Stimulated activated CD4-positive, alpha-beta T cell treated with anti-CD3 and anti-CD28 coated beads, Interleukin-4, amount 100 ng/mL, for 4 hours (primary cell): Measurements from ENCODE around the gene AHRR.
"Not testable (repeated sequence)": the region's sequence is repeated elsewhere in the genome, so short reads cannot be mapped to it uniquely, and the experiment has no call there.

ENCODE experiments used
- DNase-seq, 2 experiments: peaks; one replicate each; pipeline ENCODE4 v3.0.0-alpha.2; 2020

Gene AHRR

DNA sequence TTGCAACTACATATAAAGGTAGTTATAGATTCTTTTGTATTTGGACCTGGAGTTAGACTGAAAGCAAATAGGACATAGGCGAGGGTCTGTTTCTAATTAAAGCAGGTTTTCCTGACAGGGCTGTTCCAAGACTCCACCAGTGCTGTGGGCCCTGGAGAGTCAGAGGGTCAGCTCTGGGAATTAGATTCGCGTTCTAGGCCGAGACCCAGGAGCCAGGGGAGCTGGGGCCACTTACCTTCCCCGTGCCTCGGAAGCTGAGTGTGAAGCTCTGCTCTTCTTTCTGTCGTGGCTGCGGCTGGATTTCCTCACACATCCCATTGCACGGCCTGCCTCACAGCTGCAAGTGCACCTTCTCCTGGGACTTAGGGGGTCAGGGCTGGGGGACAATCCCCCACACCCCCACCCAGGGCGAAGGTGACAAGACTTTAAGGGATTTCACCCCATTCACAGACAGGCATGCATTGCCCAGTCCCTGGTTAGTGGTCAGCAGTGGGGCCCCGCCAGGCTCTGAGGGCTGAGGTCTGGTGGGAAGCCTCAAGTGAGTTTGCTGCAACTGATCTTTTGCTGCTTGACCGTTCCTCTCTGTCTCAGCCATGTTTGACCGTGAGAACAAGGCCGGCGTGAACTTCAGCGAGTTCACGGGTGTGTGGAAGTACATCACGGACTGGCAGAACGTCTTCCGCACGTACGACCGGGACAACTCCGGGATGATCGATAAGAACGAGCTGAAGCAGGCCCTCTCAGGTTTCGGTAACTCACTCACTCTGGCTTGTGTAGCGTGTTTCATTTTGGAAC is 15.3 kb upstream of the AHRR start:
- DNase-seq = no peak

DNA sequence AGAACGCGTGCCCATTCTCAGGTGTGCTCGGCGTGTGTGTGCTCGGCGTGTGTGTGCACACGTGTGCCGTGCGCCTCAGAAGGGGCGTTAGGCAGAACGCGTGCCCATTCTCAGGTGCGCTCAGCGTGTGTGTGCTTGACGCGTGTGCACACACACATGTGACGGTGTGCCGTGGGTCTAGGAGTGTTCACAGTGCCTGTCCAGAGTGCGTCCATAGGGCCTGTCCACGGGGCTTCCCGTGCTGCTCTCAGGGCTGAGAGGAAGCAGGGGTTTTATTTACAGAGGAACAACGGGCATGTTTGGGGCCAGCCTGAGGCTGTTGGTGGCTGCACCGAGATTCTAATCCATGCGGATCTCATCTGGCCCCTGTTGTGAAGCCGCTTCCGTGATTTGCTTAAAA is 14.2 kb upstream of the AHRR start:
- DNase-seq = no peak

DNA sequence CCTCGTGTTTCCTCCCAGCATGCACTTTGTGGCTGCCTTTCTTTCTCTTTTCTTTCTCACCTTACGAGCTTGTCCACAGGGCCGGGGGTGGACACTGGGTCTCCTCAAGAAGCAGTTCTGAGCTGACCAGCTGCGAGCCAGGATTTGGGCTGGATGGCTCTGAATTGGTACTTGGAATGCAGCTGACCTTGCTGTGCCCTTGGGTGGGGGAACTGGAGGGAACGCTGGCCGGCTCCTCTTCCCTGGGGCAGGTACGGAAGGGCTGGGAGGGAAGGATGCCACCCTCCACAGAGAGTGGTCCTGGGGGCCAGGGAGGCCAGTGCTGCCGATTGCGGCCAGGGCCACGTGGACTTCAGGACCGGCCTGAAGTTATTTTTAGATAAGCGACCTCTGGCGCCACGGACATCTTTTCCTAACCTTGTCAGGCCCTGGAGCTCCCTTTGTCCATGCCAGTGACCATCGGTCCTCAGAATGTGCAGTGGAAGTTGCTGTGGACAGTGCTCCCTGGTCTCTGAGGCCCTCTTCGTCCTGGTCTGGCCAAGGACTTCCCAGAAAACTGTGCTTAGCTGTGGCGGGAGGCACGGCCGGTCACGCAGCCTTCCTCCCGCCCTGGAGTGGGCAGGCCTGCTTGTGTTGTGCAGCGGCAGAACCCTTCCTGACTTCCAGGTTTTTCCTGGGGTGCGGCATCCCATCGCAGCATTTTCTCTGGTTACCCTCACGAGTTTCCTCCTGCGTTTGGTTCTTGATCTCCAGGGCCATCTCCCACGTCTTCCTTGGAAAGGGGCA is 13.5 kb upstream of the AHRR start:
- DNase-seq = no peak

DNA sequence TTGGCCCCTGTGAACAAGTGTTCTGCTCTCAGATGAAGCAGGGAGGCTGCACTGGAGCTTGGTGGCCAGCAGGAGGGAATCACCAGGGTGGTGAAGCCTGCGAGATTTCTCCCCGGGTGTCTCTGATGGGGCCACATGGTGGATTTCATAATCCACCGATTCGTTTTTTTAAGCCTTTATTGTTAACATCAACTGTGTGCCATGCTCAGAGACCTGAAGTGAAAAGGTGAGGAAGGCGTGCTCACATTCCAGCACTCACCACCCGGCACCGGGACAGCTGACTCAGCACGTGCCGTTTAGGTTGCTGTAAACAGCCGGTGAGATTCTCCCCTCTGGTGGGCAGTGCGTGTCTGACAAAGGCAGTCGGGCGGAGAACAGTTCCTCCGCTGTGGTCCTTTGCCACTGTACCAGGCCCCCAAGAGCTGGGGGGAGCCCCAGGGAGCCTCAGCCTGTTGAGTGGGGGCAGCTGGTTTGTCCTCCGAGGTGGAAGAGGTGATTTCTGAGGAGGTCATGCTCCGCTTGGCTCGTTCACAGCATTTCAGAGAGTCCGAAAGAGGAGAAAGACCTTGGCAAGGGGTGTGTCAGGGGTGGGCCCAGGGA is 12.7 kb upstream of the AHRR start:
- DNase-seq = no peak

DNA sequence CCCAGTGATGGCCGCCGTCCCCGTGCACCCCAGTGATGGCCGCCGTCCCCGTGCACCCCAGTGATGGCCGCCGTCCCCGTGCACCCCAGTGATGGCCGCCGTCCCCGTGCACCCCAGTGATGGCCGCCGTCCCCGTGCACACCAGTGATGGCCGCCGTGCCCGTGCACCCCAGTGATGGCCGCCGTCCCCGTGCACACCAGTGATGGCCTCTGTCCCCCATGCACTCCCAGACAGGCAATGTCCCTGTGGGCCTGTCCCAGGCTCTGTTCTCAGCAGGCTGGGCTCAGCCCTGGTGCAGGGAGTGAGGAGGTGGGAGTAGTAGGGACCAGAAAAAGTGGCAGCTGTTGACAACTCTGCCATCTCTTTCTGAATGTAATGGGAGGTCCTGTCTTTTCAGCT is 11.7 kb upstream of the AHRR start:
- DNase-seq = not testable (repeated sequence)

DNA sequence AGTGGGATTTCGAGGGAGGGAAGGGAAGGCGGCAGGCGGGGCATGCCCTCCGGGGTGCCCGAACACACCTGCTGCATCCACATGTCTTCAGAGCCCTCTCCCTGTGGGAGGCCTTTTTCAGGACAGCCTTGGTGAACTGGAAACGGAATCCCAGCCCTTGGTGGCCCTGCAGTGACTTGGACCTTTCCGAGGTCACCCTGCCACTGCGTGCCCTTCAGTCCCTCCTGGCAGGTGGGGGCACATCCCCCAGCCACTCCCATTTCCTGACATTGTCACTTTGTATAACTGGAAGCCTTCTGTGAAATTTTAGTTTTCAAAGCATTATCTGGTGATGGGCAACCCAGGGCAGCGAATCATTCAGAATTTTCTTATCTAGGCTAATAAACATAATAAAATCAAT is 11.0 kb upstream of the AHRR start:
- no peak for DNase-seq

DNA sequence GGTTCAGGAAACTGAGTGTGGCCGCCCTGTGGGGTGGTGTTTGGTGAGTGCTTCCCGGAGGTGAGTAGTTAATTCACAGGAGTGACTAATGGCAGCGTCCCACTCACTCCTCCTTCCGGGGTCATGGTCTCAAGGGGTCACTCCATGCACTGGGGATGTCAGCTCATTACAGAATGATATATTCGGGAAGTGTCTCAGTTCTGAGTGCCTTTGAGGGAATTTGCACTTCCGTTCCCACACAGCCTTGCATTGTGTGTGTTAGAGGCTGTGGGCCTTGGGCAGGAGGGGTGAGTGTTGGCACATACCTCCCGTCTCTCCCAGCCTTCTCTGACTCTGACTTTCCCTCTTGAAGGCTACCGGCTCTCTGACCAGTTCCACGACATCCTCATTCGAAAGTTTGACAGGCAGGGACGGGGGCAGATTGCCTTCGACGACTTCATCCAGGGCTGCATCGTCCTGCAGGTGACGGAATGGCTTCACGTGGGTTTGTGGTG is 10.5 kb upstream of the AHRR start:
- no peak for DNase-seq

DNA sequence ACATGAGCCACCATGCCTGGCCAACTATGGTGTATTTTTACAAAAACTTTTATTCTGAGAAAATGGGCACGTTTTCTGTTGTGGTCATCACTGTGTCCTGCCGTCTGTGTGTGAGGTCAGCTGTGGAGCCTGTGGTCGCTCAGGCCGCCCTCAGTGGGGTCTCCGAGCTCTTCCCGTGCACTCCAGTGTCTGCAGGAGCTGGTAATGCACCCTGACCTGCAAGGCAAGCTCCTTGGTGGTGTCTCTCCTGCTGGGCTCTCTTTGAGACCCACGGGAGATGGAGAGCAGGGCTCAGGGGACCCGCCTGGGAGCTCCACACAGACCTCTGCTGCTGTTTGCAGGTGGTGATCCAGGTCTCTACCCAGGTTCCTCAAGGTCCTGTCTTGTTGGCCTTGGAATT is 9.6 kb upstream of the AHRR start:
- DNase-seq = no peak

DNA sequence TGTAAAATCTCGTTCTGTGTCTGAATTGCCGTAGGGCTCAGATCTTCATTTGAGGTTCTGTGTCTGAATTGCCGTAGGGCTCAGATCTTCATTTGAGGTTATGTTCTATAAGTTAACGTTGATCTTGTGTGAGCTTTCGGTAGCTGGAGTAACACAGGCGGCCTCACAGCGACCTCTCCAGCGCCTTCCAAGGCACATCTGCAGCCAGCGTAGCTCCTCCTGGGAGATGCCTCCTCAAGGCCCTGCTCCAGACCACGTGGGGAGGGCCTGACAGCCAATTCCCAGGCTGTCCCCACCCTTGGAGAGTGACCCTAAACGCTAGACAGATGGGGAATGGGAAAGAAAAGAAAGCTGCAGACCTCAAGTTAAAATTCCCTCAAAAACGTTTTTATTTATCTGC is 8.7 kb upstream of the AHRR start:
- DNase-seq = no peak

DNA sequence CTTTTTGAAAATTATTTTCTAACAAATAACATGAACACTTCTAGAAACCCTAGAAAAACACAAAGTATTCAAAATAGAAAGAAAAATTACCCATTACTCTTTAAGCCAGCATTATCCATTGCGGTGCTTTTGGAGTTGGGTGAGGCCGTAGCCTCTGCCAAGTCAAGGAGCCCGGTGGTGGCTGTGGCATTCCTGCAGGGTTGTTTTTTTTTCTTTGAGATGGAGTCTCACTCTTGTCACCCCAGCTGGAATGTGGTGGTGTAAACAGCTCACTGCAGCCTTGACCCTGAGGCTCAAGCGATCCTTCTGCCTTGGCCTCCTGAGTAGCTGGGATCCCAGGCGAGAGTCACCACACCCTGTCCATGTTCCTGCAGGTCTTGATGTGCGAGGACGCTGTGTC is 8.2 kb upstream of the AHRR start:
- DNase-seq = no peak

DNA sequence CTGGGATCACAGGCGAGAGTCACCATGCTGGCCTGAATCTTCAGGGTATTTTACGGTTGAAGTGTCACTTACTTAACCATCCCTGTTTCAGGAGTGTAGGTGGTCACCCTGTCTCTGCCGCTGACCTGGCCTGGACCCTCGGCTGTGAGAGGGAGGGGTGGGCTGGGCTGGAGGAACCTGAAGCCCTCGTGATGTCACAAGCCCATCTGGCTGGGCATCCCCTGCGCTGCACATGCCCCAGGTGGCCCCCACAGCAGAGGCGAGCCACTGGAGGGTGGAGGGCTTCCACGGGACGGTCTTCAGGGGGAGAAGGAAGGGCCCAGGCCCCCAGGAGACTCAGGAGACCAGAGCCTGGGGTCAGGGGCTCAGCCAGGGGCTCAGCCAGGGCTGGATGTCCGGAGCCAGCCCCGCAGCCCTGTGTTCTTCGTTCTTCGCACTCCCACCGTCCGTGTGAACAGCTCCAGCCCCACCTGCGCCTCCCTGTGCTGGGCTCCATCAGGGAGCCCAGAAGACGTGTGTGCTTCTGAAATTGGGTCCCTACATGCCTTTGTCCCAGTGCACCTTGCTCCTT is 7.6 kb upstream of the AHRR start:
- DNase-seq = no peak

DNA sequence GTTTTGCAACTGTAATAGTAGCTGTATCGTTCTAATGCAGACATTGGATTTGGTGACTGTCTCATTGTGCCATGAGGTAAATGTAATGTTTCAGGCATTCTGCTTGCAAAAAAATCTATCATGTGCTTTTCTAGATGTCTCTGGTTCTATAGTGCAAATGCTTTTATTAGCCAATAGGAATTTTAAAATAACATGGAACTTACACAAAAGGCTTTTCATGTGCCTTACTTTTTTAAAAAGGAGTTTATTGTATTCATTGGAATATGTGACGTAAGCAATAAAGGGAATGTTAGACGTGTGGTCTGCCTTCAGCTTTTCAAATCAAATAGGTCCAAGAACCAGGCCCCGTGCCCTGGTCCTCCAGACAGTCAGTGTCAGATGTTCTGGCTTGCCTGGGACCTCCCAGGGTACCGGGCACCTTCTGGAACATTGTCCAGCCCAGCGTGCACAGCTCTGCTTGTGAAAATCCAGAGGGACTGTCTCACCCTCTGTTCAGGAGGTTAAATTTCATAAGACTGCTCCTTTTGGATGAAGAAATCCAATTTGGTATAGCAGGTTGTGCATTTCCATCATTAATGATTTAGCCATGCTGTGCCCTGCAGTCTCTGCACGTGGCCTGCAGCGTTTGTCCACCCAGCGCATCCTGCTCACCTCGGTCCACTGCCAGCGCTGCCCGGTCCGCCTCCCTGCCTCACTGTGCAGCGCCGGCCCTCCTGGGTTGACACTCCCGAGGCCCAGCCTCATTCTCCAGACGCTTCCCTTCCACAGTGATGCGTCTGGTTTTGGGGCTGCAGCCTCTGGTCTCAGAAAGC is 6.6 kb upstream of the AHRR start:
- no peak for DNase-seq

DNA sequence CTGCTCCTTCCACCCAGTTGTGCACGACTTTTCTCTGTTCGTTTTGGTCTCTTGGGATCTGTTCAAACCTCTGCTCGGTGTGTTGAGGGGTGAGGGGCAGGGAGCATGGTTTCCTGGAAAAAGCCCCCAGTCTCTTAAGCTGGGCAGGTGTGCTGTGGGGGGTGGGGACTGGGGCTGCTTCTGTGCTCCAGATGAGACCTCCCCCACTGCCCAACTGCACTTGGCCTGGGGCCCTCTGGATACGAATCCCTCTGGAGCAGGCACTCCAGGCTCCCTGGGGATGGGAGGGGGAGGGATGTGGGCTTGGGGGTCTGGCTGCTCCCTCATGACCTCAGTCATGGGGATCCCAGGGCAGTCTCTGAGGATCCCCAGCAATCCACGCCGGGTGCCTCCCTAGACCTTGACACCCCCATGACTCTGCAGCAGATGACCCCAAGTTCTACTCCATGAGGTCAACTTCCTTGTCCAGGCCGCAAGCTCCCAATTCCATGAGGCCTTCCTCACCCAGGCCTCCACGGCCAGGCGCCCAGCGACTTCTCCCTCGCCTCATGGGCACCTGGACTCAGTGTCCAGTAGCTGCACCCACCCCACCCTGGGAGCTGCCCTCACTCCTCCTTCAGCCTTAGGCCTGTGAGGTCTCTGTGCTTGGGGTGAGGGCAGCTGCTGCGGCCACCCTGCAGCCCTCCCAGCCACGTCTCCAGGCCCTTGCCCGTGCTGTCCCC is 5.9 kb upstream of the AHRR start:
- DNase-seq = no peak

DNA sequence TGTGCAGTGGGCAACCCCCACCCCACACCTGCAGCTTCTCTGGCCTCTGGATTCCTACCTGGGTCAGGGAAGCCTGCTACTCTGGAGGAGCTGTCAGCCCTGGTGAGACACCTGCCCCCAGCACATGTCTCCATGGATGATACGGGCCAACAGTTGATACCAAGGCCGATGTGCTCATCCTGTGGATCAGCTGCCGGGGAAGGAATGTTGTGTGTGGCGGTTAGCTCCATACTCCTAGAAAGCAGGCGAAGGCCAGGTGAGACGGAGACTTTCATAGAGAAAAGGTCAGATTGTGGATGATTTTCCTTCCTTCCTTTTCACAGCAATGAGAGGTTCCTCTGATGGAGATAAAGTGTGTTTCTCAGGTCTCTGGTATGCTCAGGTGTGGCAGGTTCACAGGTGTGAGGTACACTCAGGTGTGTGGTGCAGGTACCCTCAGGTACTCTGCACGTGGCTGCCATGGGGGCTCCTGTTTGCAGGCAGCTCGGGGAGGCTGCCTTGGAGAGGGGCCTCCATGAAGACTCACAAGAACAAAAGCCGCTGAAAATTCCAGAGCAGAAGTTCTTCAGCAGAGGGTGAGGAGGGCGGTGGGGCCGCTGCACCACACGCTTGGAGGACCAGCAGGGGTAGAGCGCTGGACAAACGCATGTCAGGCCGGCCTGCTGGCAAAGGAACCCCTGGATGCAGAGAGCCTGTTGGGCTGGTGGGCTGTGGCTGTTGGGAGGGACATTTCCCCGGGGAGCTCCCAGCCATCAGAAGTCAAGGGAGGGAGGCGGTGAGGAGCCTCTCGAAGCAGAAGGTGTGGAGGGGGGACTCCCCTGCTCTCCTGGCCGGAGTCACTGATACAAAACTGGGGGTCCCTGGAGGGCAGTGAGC is 5.1 kb upstream of the AHRR start:
- no peak for DNase-seq

DNA sequence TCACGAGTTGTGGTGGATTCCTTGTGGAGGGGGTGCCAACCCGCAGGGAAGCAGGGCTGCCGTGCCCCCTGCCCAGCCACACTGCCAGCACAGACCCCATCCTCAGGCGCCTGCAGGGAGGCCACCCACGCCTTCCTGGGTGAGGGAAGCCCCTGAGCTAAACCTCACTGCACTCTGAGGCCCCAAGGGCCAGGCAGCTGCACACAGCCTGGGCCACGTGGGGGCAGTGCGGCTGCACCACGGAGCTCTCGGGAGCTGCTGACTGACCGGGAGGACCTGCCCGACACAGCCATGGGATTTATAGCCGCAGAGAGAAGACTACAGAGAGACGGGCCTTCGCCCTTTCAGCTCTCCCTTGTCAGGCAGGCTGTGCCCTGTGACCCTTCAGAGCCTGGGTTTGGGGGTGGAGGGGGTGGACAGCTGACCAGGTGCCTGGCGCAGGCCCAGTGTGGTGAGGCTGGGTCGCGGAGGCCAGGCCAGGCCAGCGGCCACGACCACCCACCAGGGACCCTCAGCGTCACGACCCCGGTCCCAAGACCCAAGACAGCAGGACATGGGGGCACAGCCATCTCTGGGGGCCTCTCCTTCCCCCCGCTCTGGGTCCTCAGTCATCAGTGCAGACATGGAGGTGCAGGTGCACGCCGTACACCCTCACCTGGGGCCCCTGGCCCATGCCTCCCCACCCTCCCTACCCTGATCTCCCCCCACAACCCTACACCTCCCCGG is 4.3 kb upstream of the AHRR start:
- peak; percentile 31 to 56 for DNase-seq

DNA sequence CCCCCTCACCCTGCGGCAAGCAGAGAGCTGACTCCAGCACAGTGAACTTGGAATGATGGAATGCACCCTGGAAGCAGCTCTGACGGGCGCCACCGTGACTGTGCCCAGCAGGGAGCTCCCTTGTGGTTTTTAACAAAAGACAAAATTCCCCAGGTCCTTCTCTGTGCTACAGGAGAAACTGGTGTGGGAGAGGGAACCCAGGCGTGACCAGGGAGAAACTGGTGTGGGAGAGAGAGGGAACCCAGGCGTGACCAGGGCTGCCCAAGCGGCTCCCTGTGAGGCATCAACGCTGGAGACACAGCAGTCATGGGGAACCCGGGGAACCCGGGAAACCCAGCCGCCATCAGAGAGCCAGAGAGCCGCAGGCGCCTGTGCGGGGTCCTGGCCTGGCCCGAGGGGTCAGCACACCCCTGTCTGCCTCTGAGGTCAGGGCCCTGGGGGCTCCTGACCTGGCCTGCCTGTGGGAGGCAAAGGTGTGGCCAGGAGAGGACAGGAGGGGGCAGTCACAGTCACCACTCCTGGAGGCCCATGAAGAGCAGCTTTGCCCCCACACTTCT is 3.1 kb upstream of the AHRR start:
- DNase-seq = no peak

DNA sequence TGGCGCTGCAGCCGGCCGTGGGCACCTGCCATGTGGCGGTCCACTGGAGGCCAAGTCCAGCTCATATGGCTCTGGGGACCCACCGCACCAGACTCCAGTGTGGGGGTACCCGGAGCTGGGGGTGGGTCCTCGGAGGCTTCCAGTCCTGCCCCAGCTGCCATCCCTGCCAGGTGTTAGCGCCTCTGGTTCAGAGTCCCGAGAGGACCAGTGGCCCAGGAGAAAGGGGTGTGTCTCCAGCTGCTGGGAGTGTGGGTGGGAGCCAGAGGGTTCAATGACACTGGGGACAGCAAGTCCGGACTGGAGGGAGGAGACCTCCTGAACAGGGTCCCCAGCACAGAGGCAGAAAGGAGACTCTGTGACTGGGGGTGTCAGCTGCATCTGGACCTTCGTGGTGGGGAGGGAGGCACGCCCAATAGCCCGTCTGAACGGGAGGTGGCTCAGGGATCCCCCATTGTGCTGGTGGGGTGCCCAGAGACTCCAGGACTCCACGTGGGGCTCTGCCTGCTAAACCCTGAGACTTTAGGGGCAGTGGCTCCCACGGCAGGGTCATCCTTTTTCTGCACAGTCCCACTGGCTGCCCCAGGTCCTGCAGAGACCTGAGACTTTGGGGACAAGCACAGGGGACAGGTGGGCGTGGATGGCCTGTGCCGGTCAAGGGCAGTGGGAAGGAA is 2.4 kb upstream of the AHRR start:
- DNase-seq = no peak

DNA sequence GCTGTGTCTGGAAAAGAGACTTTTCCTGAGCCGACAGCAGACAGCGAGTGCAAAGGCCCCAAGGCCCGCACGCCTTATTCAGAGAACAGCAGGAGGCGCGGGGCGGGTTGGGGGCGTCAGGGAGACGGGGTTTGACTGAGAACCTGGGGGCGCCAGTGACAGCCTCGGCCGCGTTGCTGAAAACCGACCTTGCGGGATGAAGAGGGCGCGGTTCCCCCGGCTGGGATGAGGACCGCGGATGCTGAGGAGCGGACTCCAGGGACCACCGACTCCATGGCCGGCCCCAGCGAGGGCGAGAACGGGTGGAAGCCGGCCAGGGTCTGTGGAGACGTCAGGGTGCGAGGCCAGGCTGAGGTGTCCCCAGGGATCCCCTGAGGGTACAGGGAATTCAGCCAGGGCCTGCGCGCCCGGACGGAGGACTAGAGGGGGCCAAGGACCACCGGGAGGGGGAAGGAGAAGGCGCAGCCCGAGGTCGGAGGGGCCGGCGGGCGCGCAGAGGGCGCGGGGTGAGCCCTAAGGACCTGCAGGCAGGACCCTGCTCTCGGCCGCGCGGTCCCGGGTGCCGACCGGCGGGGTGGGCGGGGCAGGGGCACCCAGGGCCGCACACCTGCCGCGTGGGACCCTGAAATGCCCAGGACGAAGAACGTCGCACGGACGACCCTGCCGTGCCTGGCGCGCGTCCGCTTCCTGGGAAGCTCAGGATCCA is 837 bp upstream of the AHRR start:
- no peak for DNase-seq
